ENCODE results near the gene SH3BGRL2.
"Not testable (repeated sequence)": the region's sequence is repeated elsewhere in the genome, so short reads cannot be mapped to it uniquely, and the experiment has no call there.

Gene SH3BGRL2

DNA sequence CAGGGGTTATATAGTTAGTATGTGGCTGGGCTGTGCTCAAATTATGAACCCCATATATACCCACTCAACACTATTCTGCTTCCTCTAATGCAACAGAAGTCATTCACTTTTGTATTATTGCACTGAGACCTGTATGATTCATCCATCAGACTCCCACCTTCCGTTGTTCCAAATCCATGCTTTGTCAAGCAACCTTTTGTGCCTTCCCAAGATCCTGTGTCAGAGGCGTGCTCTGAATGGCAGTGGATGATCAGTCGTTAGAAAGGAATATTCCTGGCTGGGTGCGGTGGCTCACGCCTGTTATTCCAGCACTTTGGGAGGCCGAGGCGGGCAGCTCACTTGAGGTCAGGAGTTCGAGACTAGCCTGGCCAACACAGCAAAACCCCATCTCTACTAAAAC is 103.2 kb downstream of the SH3BGRL2 start:
- no peak for DNase-seq (ENCODE audit: extremely low read depth in 1 of 2, low read depth in 1 of 2)

DNA sequence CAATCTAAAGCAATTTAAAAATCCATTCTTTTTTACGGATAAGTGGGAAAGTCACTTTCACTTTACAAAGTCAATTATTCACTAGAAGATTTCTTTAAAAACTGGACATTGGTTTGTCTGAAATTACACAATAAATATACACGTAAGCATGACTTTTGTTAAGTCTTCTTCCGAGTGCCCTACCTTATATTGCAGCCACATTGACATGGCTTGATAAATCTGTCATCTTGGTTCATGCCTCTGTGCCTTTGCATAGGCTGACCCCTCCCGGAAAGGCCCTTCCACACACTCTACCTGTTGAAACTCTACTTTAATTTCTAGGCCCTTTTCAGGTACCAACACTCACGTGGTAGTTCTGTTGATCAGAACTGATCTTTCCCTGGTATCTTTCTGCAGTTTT is 104.1 kb downstream of the SH3BGRL2 start:
- DNase-seq (ENCODE audit: extremely low read depth in 1 of 2, low read depth in 1 of 2) = no peak

DNA sequence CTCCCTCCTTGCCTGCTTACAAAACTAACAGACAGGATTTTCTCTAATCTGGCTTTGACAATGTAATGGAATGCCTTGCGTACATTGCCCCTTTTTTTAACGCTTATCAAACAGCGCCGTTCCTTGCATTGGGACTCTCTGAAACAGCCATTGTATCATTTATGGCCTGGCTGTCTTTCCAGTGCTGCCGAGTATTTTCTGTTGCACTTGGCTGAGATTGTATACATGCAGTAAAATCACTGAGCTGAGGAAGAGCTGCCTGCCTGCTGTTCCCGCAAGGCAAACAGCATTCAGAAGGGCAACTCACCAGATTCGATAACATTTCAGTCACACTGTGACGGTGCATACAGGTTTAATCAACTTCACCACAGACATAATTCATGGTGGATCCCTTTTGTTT is 106.0 kb downstream of the SH3BGRL2 start:
- DNase-seq (ENCODE audit: extremely low read depth in 1 of 2, low read depth in 1 of 2) = no peak

DNA sequence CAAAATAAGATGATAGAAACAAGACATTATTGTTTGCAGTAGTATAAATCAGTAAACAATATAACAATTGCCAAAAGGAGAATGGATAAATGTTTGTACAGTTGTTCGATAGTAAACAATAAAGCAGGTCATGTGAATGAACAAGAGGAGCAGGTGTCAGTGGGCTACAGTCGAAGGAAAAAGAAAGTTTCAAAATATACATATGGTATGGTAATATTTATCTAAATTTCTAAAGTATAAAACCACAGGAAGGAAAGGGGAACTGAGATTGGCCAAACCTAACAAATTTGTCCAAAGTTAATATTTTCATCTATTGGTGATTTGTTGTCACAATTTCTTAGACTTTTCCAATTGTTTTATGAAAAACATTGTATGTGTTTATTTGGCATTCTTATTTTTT is 110.9 kb downstream of the SH3BGRL2 start:
- no peak for DNase-seq (ENCODE audit: extremely low read depth in 1 of 2, low read depth in 1 of 2)

DNA sequence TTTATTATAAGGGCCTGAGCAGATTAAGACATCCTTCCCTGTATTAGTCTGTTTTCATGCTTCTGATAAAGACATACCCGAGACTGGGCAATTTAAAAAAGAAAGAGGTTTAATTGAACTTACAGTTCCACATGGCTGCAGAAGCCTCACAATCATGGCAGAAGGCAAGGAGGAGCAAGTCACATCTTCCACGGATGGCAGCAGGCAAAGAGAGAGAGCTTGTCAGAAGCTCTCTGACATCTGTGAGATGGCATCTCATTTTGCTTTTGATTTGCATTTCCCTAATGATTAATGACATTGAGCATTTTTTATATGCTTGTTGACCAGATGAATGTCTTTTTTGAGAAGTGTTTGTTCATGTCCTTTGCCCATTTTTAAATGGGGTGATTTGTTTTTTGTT is 114.2 kb downstream of the SH3BGRL2 start:
- not testable (repeated sequence) for DNase-seq (ENCODE audit: extremely low read depth in 1 of 2, low read depth in 1 of 2)

DNA sequence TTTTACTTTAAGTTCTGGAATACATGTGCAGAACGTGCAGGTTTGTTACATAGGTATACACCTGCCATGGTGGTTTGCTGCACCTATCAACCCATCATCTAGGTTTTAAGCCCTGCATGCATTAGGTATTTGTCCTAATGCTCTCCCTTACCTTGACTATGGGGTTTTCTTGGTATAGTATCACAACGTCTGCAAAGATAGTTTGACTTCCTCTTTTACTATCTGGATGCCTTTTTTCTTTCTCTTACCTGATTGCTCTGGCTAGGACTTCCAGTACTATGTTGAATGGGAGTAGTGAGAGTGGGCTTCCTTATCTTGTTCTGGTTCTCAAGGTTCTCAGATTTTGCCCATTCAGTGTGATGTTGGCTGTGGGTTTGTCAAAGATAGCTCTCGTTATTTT is 115.2 kb downstream of the SH3BGRL2 start:
- DNase-seq (ENCODE audit: extremely low read depth in 1 of 2, low read depth in 1 of 2) = not testable (repeated sequence)

DNA sequence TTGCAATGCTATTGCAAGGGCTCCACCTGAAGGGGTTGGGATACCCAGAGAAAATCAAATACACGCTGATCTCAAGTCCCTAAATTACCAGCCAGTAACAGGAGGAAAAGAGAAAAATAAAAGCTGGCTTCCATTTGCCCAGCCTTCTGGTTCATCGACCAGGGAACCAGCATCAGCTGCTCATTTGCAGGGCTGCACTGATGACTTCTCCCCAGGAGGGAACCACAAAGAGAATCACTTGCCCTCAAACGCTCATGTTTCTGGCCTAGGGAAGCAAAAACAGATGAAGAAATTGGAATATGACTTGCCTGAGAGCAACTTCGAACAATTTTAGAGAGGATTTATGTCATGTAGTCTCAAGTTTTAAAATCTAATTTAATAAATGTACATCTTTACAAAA is 119.7 kb downstream of the SH3BGRL2 start:
- DNase-seq (ENCODE audit: extremely low read depth in 1 of 2, low read depth in 1 of 2) = no peak
